ENCODE measurements around the gene CD28.

The CD28 gene

DNA sequence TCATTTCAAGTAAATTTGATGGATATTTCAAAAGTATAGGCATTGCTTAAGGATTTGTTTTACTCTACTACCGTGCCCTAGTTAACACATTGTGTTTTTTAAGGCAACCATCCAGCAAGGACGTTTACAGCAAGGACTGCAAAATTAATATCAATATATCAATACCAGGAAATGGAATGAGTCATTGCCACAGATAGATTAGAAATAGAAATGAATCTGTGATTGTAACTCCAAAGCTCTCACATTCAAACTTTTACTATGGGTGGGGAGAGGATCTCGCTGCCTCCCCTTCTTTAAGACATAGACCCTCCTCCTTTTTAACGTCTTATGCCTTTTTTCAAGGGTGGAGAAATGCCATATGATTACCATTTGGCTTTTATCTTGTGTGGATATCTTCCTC, 3.8 kb downstream of the CD28 start:
- Histone ChIP-seq H3K27ac (ENCODE audit: low read depth, low read length) (no peak overlapping the region), H3K27me3 (ENCODE audit: control insufficient read depth in 1 of 2, insufficient read depth in 2 of 2, low read length in 2 of 2) (no peaks in the 10 kb centered on the region), H3K36me3 (ENCODE audit: control insufficient read depth in 1 of 2, insufficient read depth in 2 of 2, low read length in 2 of 2) (no peaks in the 10 kb centered on the region), H3K9me3 (ENCODE audit: control insufficient read depth in 1 of 2, low read length in 2 of 2) (no peaks in the 10 kb centered on the region), H3K4me1 (ENCODE audit: control insufficient read depth in 1 of 2, insufficient read depth in 2 of 2, low read length in 2 of 2) (peaks cover 0 to 18% of the 10 kb centered on the region in 2 donors), H3K4me3 (ENCODE audit: low read depth in 1 of 2, low read length in 2 of 2) (no peak overlapping the region), H3K9ac (ENCODE audit: low read depth in 1 of 2, low read length in 2 of 2) (no peak overlapping the region)

DNA sequence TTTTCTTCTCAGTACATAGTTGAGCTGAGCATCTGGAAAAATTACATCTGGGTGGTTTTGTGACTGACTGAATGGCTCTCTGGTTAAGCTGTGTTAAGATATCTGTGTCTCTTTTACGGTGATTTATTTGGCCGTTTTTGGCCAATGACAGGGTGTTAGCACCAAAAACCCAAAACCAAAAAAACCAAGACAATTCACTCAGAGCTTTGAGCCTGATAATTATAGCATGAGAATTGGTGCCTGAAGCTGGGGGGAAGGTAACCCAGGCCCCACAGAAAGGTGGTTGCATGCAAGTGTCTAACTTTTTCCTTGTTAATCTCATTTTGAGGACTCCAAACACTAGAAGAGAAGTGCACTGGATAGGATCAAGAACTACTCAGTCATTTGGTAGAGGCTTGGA, 4.5 kb downstream of the CD28 start:
- Histone ChIP-seq H3K36me3 (ENCODE audit: control insufficient read depth in 1 of 2, insufficient read depth in 2 of 2, low read length in 2 of 2) (no peaks in the 10 kb centered on the region), H3K4me3 (ENCODE audit: low read depth in 1 of 2, low read length in 2 of 2) (no peak overlapping the region), H3K9me3 (ENCODE audit: control insufficient read depth in 1 of 2, low read length in 2 of 2) (no peaks in the 10 kb centered on the region), H3K27me3 (ENCODE audit: control insufficient read depth in 1 of 2, insufficient read depth in 2 of 2, low read length in 2 of 2) (no peaks in the 10 kb centered on the region), H3K4me1 (ENCODE audit: control insufficient read depth in 1 of 2, insufficient read depth in 2 of 2, low read length in 2 of 2) (peaks cover 0 to 18% of the 10 kb centered on the region in 2 donors), H3K27ac (ENCODE audit: low read depth, low read length) (no peak overlapping the region), H3K9ac (ENCODE audit: low read depth in 1 of 2, low read length in 2 of 2) (no peak overlapping the region)

DNA sequence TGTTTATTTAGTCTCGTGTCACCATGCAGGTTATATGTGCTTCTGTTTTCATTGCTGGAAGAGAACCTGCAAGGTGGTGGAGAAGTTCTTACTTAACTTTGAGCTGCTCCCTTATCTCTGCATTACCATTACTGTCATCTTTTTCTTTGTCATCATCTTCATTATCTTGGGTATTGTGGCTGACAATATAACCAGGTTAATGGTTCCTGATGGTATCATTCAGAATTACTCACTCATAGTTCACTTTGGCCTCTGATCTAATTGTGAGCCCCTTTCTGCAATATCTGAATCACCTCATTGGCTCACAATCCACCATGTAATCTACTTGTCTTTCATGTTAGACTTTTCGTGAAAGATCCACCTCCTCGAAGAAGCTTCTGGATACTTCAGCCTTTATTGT, 5.0 kb downstream of the CD28 start:
- Histone ChIP-seq H3K27me3 (ENCODE audit: control insufficient read depth in 1 of 2, insufficient read depth in 2 of 2, low read length in 2 of 2) (no peaks in the 10 kb centered on the region), H3K4me1 (ENCODE audit: control insufficient read depth in 1 of 2, insufficient read depth in 2 of 2, low read length in 2 of 2) (peaks cover 0 to 18% of the 10 kb centered on the region in 2 donors), H3K4me3 (ENCODE audit: low read depth in 1 of 2, low read length in 2 of 2) (no peak overlapping the region), H3K9ac (ENCODE audit: low read depth in 1 of 2, low read length in 2 of 2) (no peak overlapping the region), H3K27ac (ENCODE audit: low read depth, low read length) (no peak overlapping the region), H3K36me3 (ENCODE audit: control insufficient read depth in 1 of 2, insufficient read depth in 2 of 2, low read length in 2 of 2) (no peaks in the 10 kb centered on the region), H3K9me3 (ENCODE audit: control insufficient read depth in 1 of 2, low read length in 2 of 2) (no peaks in the 10 kb centered on the region)

DNA sequence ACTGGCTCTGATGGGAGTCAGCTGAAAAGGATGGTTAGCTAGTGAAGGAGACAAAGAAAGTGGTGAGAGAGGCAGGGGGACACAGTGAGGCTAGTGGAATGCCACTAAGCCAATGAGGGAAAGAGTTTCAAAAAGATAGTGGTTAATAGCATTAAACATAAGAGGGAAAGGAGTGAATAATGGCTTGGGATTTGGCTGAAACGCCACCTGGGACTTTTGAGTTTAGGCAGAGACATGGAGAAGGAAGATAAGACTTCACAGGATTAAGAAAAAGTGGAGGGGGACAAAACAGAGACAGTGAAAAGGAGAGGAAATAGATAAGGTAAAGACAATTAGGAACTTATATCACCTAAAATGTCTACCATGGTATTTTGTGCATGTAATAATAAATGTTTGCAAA, 6.9 kb downstream of the CD28 start:
- no peaks in the 10 kb centered on the region for H3K27me3 ChIP-seq (ENCODE audit: control insufficient read depth in 1 of 2, insufficient read depth in 2 of 2, low read length in 2 of 2)
- H3K36me3 ChIP-seq (ENCODE audit: control insufficient read depth in 1 of 2, insufficient read depth in 2 of 2, low read length in 2 of 2), result no peaks in the 10 kb centered on the region
- H3K4me1 ChIP-seq (ENCODE audit: control insufficient read depth in 1 of 2, insufficient read depth in 2 of 2, low read length in 2 of 2), result peaks cover 0 to 18% of the 10 kb centered on the region in 2 donors
- no peak overlapping the region for H3K4me3 ChIP-seq (ENCODE audit: low read depth in 1 of 2, low read length in 2 of 2)
- no peak overlapping the region for H3K9ac ChIP-seq (ENCODE audit: low read depth in 1 of 2, low read length in 2 of 2)
- H3K9me3 ChIP-seq (ENCODE audit: control insufficient read depth in 1 of 2, low read length in 2 of 2), result no peaks in the 10 kb centered on the region
- H3K27ac ChIP-seq (ENCODE audit: low read depth, low read length), result no peak overlapping the region

DNA sequence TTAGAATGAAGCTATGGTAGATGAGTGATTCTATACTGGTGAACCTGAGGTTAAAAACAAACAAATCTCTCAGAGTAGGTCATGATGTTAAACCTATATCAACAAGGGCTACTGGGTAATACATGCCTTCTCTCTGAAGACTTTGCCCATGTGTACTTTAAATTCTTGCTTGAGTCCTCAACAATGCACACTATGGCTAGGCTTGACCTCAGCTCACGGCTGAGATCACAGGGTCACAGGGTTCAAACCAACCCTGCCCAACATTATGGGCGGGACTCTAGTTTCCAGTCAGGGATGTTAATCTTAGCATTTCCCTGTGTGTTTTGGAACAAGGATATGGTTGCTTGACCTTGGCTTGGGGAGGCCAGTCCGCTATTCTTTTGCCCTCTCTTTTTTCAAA, 7.7 kb downstream of the CD28 start:
- H3K4me1 ChIP-seq (ENCODE audit: control insufficient read depth in 1 of 2, insufficient read depth in 2 of 2, low read length in 2 of 2), result peaks cover 0 to 18% of the 10 kb centered on the region in 2 donors
- H3K9me3 ChIP-seq (ENCODE audit: control insufficient read depth in 1 of 2, low read length in 2 of 2), result no peaks in the 10 kb centered on the region
- no peak overlapping the region for H3K27ac ChIP-seq (ENCODE audit: low read depth, low read length)
- no peak overlapping the region for H3K4me3 ChIP-seq (ENCODE audit: low read depth in 1 of 2, low read length in 2 of 2)
- no peaks in the 10 kb centered on the region for H3K27me3 ChIP-seq (ENCODE audit: control insufficient read depth in 1 of 2, insufficient read depth in 2 of 2, low read length in 2 of 2)
- H3K9ac ChIP-seq (ENCODE audit: low read depth in 1 of 2, low read length in 2 of 2), result no peak overlapping the region
- H3K36me3 ChIP-seq (ENCODE audit: control insufficient read depth in 1 of 2, insufficient read depth in 2 of 2, low read length in 2 of 2), result no peaks in the 10 kb centered on the region

DNA sequence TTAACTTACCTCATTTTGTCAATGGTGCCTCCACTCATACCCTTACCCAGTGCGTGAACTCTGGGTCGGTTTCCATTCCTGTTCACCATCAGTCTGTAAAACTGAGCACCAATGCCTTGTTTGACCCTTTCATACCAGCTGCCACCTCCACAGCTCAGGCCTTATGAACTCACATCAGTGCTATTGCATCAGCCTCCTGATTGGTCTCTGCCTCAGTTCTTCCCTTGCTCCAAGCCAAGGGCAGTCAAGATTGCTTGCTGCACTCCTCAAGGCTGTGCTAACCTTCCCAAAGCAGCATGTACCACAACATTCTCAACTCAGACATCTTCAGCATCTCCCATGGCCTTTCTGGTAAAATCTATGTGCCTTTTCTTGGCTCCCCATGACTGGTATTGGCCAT, 9.3 kb downstream of the CD28 start:
- Histone ChIP-seq H3K36me3 (ENCODE audit: control insufficient read depth in 1 of 2, insufficient read depth in 2 of 2, low read length in 2 of 2) (no peaks in the 10 kb centered on the region), H3K27ac (ENCODE audit: low read depth, low read length) (no peak overlapping the region), H3K4me1 (ENCODE audit: control insufficient read depth in 1 of 2, insufficient read depth in 2 of 2, low read length in 2 of 2) (peaks cover 0 to 10% of the 10 kb centered on the region in 2 donors), H3K9me3 (ENCODE audit: control insufficient read depth in 1 of 2, low read length in 2 of 2) (no peaks in the 10 kb centered on the region), H3K27me3 (ENCODE audit: control insufficient read depth in 1 of 2, insufficient read depth in 2 of 2, low read length in 2 of 2) (no peaks in the 10 kb centered on the region), H3K9ac (ENCODE audit: low read depth in 1 of 2, low read length in 2 of 2) (no peak overlapping the region), H3K4me3 (ENCODE audit: low read depth in 1 of 2, low read length in 2 of 2) (no peak overlapping the region)

DNA sequence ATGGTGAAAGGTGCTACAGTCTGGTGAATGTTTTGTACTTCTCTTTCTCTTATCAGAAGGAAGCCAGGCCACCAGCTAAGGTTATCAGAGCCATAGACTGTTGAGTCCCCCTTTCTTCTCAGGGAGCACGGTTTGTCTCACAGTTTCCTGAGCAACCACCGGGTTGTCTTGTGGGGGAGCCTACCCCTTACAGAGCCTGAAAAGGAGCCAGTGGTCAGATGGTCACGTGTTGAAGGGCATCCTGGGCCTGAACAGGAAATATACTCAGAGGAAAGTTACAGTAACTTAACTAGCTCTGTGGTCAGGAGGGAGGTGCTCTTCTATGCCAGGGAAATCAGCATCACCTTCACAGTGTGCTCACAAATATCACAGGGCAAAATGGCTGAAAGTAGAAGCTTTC, 11.6 kb downstream of the CD28 start:
- Histone ChIP-seq H3K4me3 (ENCODE audit: low read depth in 1 of 2, low read length in 2 of 2) (no peak overlapping the region), H3K36me3 (ENCODE audit: control insufficient read depth in 1 of 2, insufficient read depth in 2 of 2, low read length in 2 of 2) (no peaks in the 10 kb centered on the region), H3K27me3 (ENCODE audit: control insufficient read depth in 1 of 2, insufficient read depth in 2 of 2, low read length in 2 of 2) (no peaks in the 10 kb centered on the region), H3K9ac (ENCODE audit: low read depth in 1 of 2, low read length in 2 of 2) (no peak overlapping the region), H3K27ac (ENCODE audit: low read depth, low read length) (peak overlapping the region; percentile 8), H3K9me3 (ENCODE audit: control insufficient read depth in 1 of 2, low read length in 2 of 2) (no peaks in the 10 kb centered on the region), H3K4me1 (ENCODE audit: control insufficient read depth in 1 of 2, insufficient read depth in 2 of 2, low read length in 2 of 2) (peaks cover 8 to 18% of the 10 kb centered on the region in 2 donors)

DNA sequence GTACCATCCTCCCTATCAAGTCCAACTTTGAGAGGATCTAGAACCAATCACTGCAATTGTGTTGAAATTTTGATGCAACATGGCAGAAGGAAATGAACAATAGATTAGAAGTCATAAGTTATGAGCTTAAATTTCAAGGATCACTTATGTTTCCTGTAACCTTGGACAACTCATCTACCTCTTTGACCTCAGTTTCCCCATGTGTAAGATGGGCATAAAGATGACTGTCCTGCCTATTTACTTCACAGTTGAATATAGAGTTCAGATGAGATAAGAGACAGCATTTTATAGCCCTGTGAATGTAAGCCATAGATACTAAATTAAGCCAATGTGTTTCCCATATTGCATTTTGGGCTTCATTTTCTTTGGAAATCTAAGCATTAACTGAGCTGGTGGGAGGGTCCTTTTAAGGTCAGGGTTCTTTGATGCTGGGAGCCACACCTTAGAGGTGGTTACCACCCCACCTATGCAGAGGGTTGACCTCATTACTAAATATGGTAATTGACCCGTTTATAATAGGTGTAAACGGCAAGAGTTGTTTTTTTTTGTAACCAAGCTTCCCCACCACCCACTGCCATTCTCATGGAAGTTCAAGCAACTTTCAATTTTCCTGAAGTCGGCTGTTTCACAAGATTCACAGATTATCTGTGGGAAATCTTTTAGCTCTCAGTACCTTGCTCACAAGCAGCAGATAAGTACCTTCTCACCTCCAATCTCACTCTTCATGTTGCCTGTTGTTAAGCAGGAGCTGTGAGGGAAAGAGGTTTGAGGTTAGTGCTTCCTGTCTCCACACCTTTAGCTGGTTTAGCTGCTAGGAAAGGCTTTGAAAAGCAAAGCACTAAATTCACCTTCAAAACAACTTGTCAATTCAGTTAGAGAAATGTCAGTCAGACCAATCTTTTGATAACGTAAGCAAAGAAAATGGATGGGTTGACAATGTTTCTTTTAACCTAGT, 13.3 kb downstream of the CD28 start:
- no peaks in the 10 kb centered on the region for H3K27me3 ChIP-seq (ENCODE audit: control insufficient read depth in 1 of 2, insufficient read depth in 2 of 2, low read length in 2 of 2)
- no peak overlapping the region for H3K9ac ChIP-seq (ENCODE audit: low read depth in 1 of 2, low read length in 2 of 2)
- H3K27ac ChIP-seq (ENCODE audit: low read depth, low read length), result no peak overlapping the region
- H3K4me3 ChIP-seq (ENCODE audit: low read depth in 1 of 2, low read length in 2 of 2), result no peak overlapping the region
- H3K4me1 ChIP-seq (ENCODE audit: control insufficient read depth in 1 of 2, insufficient read depth in 2 of 2, low read length in 2 of 2), result peaks cover 8 to 11% of the 10 kb centered on the region in 2 donors
- no peaks in the 10 kb centered on the region for H3K9me3 ChIP-seq (ENCODE audit: control insufficient read depth in 1 of 2, low read length in 2 of 2)
- no peaks in the 10 kb centered on the region for H3K36me3 ChIP-seq (ENCODE audit: control insufficient read depth in 1 of 2, insufficient read depth in 2 of 2, low read length in 2 of 2)

DNA sequence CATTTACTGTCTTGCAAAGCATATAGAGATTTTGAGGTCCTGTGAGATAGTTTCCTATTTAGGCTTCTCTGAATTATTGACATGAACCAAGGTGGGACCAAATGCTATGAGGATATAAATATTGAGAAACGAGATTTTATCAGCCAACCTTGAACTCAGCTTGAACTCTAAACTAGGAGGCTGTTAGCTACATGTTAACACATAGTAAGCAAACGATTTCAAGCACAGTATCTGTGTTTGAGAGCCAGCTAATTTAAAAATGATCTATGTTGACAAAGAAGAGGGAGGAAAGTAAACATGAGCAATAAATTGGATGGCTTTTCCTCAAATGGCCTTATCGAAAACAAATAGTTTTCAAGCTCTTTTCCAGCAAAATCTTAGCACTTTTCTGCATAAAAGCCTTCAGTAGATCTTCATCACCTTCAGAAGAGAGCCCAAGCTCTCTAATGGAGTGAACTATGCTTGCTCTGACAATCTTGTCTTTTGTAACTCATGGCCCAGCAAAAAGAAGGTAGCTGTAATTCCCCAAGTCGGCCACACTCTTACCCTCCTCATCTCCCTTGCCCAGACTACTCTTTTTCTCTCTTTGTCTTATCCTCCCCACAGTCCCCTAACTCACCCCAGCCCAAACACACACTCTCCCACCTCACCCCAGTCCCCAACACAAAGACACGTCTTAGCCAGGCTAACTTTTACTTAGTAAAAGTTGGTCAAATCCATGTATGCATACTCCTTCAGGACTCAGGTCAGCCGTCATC, 14.7 kb downstream of the CD28 start:
- H3K27ac ChIP-seq (ENCODE audit: low read depth, low read length), result no peak overlapping the region
- no peak overlapping the region for H3K4me3 ChIP-seq (ENCODE audit: low read depth in 1 of 2, low read length in 2 of 2)
- peaks cover 8 to 11% of the 10 kb centered on the region in 2 donors for H3K4me1 ChIP-seq (ENCODE audit: control insufficient read depth in 1 of 2, insufficient read depth in 2 of 2, low read length in 2 of 2)
- H3K9ac ChIP-seq (ENCODE audit: low read depth in 1 of 2, low read length in 2 of 2), result no peak overlapping the region
- no peaks in the 10 kb centered on the region for H3K36me3 ChIP-seq (ENCODE audit: control insufficient read depth in 1 of 2, insufficient read depth in 2 of 2, low read length in 2 of 2)
- H3K27me3 ChIP-seq (ENCODE audit: control insufficient read depth in 1 of 2, insufficient read depth in 2 of 2, low read length in 2 of 2), result no peaks in the 10 kb centered on the region
- no peaks in the 10 kb centered on the region for H3K9me3 ChIP-seq (ENCODE audit: control insufficient read depth in 1 of 2, low read length in 2 of 2)

DNA sequence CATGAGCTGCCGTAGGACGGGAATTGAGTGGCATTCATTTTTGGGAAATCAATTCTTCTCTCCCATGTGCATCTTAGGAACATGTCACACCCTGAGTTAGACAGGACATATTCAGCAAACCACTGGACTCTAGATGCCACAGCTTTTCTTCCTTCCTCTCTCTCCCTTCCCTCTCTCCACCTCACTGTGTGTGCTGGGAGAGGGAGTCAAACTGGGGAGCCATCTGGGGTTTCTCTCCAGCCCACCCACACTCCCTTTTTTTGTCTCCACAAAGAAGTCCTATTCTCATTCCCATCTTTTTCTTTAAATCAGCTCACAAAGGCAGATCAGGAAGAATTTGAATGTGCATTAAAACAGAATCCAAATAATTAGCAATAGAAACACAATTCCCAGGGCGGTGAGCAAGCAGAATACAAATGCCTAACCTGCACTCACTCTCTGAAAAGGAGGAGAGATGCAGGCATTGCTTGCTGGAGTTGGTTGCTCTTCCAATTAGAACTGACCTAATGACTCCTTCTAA, 15.4 kb downstream of the CD28 start:
- Histone ChIP-seq H3K4me1 (ENCODE audit: control insufficient read depth in 1 of 2, insufficient read depth in 2 of 2, low read length in 2 of 2) (peaks cover 8 to 11% of the 10 kb centered on the region in 2 donors), H3K27ac (ENCODE audit: low read depth, low read length) (no peak overlapping the region)

More for the DNA sequence above, 15.4 kb downstream of the CD28 start:
- no peak overlapping the region for H3K9ac ChIP-seq (ENCODE audit: low read depth in 1 of 2, low read length in 2 of 2)
- H3K4me3 ChIP-seq (ENCODE audit: low read depth in 1 of 2, low read length in 2 of 2), result no peak overlapping the region
- H3K36me3 ChIP-seq (ENCODE audit: control insufficient read depth in 1 of 2, insufficient read depth in 2 of 2, low read length in 2 of 2), result no peaks in the 10 kb centered on the region
- no peaks in the 10 kb centered on the region for H3K27me3 ChIP-seq (ENCODE audit: control insufficient read depth in 1 of 2, insufficient read depth in 2 of 2, low read length in 2 of 2)
- no peaks in the 10 kb centered on the region for H3K9me3 ChIP-seq (ENCODE audit: control insufficient read depth in 1 of 2, low read length in 2 of 2)

All from duodenal mucosa (tissue), 2 donors.